ENCODE data around the gene CACNA1C.
"Not testable (repeated sequence)": the region's sequence is repeated elsewhere in the genome, so short reads cannot be mapped to it uniquely, and the experiment has no call there.

The CACNA1C gene

DNA sequence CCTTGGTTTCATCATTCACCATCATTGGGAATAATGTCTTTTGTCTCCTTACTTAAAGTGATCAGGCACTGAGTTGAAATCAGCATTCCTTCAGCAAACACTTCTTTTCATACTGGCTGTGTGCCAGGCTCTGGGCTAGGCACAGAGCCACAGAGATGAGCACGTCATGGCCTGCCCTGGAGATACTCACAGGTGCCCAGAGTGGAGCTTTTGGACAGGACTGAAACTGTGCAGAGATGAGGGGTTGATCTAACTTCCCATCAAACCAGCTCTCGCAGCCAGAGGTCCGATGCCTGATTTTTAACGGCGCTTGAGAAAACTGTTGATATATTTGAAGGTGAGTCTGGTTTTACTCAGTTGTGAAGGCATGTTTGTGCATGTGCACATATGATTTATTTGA, 43.1 kb downstream of the CACNA1C start:
- H3K4me3 ChIP-seq (ENCODE audit: low read length in 2 of 2), result peak overlapping the region in 1 of 2 donors; percentile 54
- peaks cover 69% of the 10 kb centered on the region for H3K4me1 ChIP-seq (ENCODE audit: control insufficient read depth, insufficient read depth, low read length)
- H3K27ac ChIP-seq (ENCODE audit: low read length), result peak overlapping the region; percentile 96
- H3K27me3 ChIP-seq (ENCODE audit: control insufficient read depth in 1 of 2, insufficient read depth in 2 of 2, low read length in 2 of 2), result no peaks in the 10 kb centered on the region
- no peaks in the 10 kb centered on the region for H3K9me3 ChIP-seq (ENCODE audit: control insufficient read depth in 2 of 2, low read length in 2 of 2)
- H3K9ac ChIP-seq (ENCODE audit: low read length in 2 of 2), result peak overlapping the region; percentile 55 to 71
- no peaks in the 10 kb centered on the region for H3K36me3 ChIP-seq (ENCODE audit: control insufficient read depth in 2 of 2, insufficient read depth in 2 of 2, low read length in 2 of 2)

GRCh38 chr12:2097617-2098016, 44.8 kb downstream of the CACNA1C start:
- no peaks in the 10 kb centered on the region for H3K36me3 ChIP-seq (ENCODE audit: control insufficient read depth in 2 of 2, insufficient read depth in 2 of 2, low read length in 2 of 2)
- H3K4me1 ChIP-seq (ENCODE audit: control insufficient read depth, insufficient read depth, low read length), result peaks cover 71% of the 10 kb centered on the region
- H3K9ac ChIP-seq (ENCODE audit: low read length in 2 of 2), result peak overlapping the region in 1 of 2 donors; percentile 32
- no peaks in the 10 kb centered on the region for H3K27me3 ChIP-seq (ENCODE audit: control insufficient read depth in 1 of 2, insufficient read depth in 2 of 2, low read length in 2 of 2)
- peak overlapping the region; percentile 49 for H3K27ac ChIP-seq (ENCODE audit: low read length)
- H3K4me3 ChIP-seq (ENCODE audit: low read length in 2 of 2), result no peak overlapping the region
- no peaks in the 10 kb centered on the region for H3K9me3 ChIP-seq (ENCODE audit: control insufficient read depth in 2 of 2, low read length in 2 of 2)

DNA sequence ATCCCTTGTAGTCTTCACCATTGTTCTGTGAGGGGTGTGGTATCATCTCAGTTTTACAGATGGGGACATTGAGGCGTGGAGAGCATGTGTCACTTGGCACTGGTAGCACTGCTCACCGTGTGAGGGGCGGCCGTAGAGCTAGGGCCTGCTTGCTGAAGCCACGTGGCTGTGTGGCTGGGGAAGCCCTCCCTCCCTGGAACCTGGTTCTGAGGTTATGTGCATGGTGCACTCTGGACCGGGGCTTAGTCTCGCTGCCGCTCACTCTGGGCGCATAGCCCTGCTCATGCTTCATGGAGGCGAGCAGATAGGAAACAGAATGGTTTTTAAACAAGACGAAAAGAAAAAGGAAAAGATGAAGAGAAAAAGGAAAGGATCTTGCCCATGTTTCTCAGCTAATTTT, 46.1 kb downstream of the CACNA1C start:
- Histone ChIP-seq H3K27me3 (ENCODE audit: control insufficient read depth in 1 of 2, insufficient read depth in 2 of 2, low read length in 2 of 2) (no peaks in the 10 kb centered on the region), H3K9ac (ENCODE audit: low read length in 2 of 2) (no peak overlapping the region), H3K4me1 (ENCODE audit: control insufficient read depth, insufficient read depth, low read length) (peaks cover 59% of the 10 kb centered on the region), H3K9me3 (ENCODE audit: control insufficient read depth in 2 of 2, low read length in 2 of 2) (no peaks in the 10 kb centered on the region), H3K36me3 (ENCODE audit: control insufficient read depth in 2 of 2, insufficient read depth in 2 of 2, low read length in 2 of 2) (no peaks in the 10 kb centered on the region), H3K27ac (ENCODE audit: low read length) (peak overlapping the region; percentile 66), H3K4me3 (ENCODE audit: low read length in 2 of 2) (peak overlapping the region in 1 of 2 donors; percentile 47)

DNA sequence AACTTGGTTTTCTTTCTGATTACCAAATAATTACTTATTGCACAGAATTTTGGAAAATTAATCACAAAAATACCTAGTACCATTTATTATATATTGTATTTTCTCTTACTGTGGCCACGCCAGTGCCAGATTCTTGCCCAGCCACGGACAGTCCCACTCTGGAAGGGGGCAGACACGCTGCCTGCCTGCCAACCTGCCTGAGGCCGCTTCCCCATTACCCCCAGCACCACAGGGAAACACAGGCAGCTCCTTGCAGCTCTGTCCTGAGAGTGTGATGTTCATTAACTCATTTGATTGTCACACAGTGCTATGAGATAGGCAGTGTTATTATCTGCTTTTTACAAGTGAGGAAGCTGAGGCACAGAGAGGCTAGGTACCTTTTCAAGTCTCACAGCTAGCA, 46.8 kb downstream of the CACNA1C start:
- H3K27ac ChIP-seq (ENCODE audit: low read length), result peak overlapping the region; percentile 66
- H3K9me3 ChIP-seq (ENCODE audit: control insufficient read depth in 2 of 2, low read length in 2 of 2), result no peaks in the 10 kb centered on the region
- no peaks in the 10 kb centered on the region for H3K36me3 ChIP-seq (ENCODE audit: control insufficient read depth in 2 of 2, insufficient read depth in 2 of 2, low read length in 2 of 2)
- no peaks in the 10 kb centered on the region for H3K27me3 ChIP-seq (ENCODE audit: control insufficient read depth in 1 of 2, insufficient read depth in 2 of 2, low read length in 2 of 2)
- H3K9ac ChIP-seq (ENCODE audit: low read length in 2 of 2), result no peak overlapping the region
- H3K4me1 ChIP-seq (ENCODE audit: control insufficient read depth, insufficient read depth, low read length), result peaks cover 51% of the 10 kb centered on the region
- no peak overlapping the region for H3K4me3 ChIP-seq (ENCODE audit: low read length in 2 of 2)

GRCh38 chr12:2101359-2101758, 48.6 kb downstream of the CACNA1C start:
- H3K9ac ChIP-seq (ENCODE audit: low read length in 2 of 2), result no peak overlapping the region
- H3K36me3 ChIP-seq (ENCODE audit: control insufficient read depth in 2 of 2, insufficient read depth in 2 of 2, low read length in 2 of 2), result no peaks in the 10 kb centered on the region
- H3K27me3 ChIP-seq (ENCODE audit: control insufficient read depth in 1 of 2, insufficient read depth in 2 of 2, low read length in 2 of 2), result no peaks in the 10 kb centered on the region
- peak overlapping the region; percentile 64 for H3K27ac ChIP-seq (ENCODE audit: low read length)
- peaks cover 37% of the 10 kb centered on the region for H3K4me1 ChIP-seq (ENCODE audit: control insufficient read depth, insufficient read depth, low read length)
- H3K4me3 ChIP-seq (ENCODE audit: low read length in 2 of 2), result no peak overlapping the region
- no peaks in the 10 kb centered on the region for H3K9me3 ChIP-seq (ENCODE audit: control insufficient read depth in 2 of 2, low read length in 2 of 2)

- no peaks in the 10 kb centered on the region for H3K36me3 ChIP-seq (ENCODE audit: control insufficient read depth in 2 of 2, insufficient read depth in 2 of 2, low read length in 2 of 2)
- H3K9ac ChIP-seq (ENCODE audit: low read length in 2 of 2), result no peak overlapping the region
- no peaks in the 10 kb centered on the region for H3K9me3 ChIP-seq (ENCODE audit: control insufficient read depth in 2 of 2, low read length in 2 of 2)
- H3K4me1 ChIP-seq (ENCODE audit: control insufficient read depth, insufficient read depth, low read length), result peaks cover 37% of the 10 kb centered on the region
- H3K27me3 ChIP-seq (ENCODE audit: control insufficient read depth in 1 of 2, insufficient read depth in 2 of 2, low read length in 2 of 2), result no peaks in the 10 kb centered on the region
- H3K27ac ChIP-seq (ENCODE audit: low read length), result peak overlapping the region; percentile 64
- no peak overlapping the region for H3K4me3 ChIP-seq (ENCODE audit: low read length in 2 of 2)
Measured at GRCh38 chr12:2101771-2102170, 49.0 kb downstream of the CACNA1C start.

DNA sequence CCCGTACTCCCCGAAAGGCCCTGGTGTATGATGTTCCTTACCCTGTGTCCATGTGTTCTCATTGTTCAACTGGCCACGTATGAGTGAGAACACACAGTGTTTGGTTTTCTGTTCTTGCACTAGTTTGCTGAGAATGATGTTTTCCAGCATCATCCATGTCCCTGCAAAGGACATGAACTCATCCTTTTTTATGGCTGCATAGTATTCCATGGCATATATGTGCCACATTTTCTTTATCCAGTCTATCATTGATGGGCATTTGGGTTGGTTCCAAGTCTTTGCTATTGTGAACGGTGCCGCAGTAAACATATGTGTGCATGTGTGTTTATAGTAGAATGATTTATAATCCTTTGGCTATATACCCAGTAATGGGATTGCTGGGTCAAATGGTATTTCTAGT, 49.9 kb downstream of the CACNA1C start:
- H3K4me3 ChIP-seq (ENCODE audit: low read length in 2 of 2); H3K36me3 ChIP-seq (ENCODE audit: control insufficient read depth in 2 of 2, insufficient read depth in 2 of 2, low read length in 2 of 2); H3K9ac ChIP-seq (ENCODE audit: low read length in 2 of 2); H3K9me3 ChIP-seq (ENCODE audit: control insufficient read depth in 2 of 2, low read length in 2 of 2); H3K27ac ChIP-seq (ENCODE audit: low read length); H3K27me3 ChIP-seq (ENCODE audit: control insufficient read depth in 1 of 2, insufficient read depth in 2 of 2, low read length in 2 of 2): not testable (repeated sequence)
- peaks cover 35% of the 10 kb centered on the region for H3K4me1 ChIP-seq (ENCODE audit: control insufficient read depth, insufficient read depth, low read length)

GRCh38 chr12:2105387-2105786, 52.6 kb downstream of the CACNA1C start:
- not testable (repeated sequence) for H3K9ac ChIP-seq (ENCODE audit: low read length in 2 of 2); H3K9me3 ChIP-seq (ENCODE audit: control insufficient read depth in 2 of 2, low read length in 2 of 2); H3K4me3 ChIP-seq (ENCODE audit: low read length in 2 of 2); H3K27ac ChIP-seq (ENCODE audit: low read length); H3K27me3 ChIP-seq (ENCODE audit: control insufficient read depth in 1 of 2, insufficient read depth in 2 of 2, low read length in 2 of 2); H3K36me3 ChIP-seq (ENCODE audit: control insufficient read depth in 2 of 2, insufficient read depth in 2 of 2, low read length in 2 of 2)
- peaks cover 32% of the 10 kb centered on the region for H3K4me1 ChIP-seq (ENCODE audit: control insufficient read depth, insufficient read depth, low read length)

DNA sequence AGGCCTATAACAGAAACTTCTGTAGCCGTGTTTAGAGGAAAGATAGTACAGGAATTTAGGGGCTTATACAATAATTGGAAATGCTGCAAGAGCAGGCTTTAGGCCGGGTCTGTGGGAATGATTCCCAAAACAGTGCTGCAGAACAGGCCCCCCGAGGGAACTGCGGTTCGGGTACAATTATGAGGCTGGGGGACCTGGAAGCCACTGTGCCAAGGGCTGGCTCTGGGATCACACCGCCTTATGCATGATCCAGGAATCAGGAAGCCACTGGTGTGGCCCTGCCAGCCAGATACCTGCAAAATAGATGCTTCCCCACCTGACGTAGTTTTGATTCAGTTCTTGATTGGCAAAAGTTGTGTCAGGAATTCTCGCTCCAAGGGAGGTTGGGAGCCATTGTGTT, 55.4 kb downstream of the CACNA1C start:
- H3K9ac ChIP-seq (ENCODE audit: low read length in 2 of 2), result no peak overlapping the region
- H3K9me3 ChIP-seq (ENCODE audit: control insufficient read depth in 2 of 2, low read length in 2 of 2), result no peaks in the 10 kb centered on the region
- no peak overlapping the region for H3K27ac ChIP-seq (ENCODE audit: low read length)
- H3K4me1 ChIP-seq (ENCODE audit: control insufficient read depth, insufficient read depth, low read length), result peaks cover 42% of the 10 kb centered on the region
- H3K27me3 ChIP-seq (ENCODE audit: control insufficient read depth in 1 of 2, insufficient read depth in 2 of 2, low read length in 2 of 2), result no peaks in the 10 kb centered on the region
- no peak overlapping the region for H3K4me3 ChIP-seq (ENCODE audit: low read length in 2 of 2)
- no peaks in the 10 kb centered on the region for H3K36me3 ChIP-seq (ENCODE audit: control insufficient read depth in 2 of 2, insufficient read depth in 2 of 2, low read length in 2 of 2)

DNA sequence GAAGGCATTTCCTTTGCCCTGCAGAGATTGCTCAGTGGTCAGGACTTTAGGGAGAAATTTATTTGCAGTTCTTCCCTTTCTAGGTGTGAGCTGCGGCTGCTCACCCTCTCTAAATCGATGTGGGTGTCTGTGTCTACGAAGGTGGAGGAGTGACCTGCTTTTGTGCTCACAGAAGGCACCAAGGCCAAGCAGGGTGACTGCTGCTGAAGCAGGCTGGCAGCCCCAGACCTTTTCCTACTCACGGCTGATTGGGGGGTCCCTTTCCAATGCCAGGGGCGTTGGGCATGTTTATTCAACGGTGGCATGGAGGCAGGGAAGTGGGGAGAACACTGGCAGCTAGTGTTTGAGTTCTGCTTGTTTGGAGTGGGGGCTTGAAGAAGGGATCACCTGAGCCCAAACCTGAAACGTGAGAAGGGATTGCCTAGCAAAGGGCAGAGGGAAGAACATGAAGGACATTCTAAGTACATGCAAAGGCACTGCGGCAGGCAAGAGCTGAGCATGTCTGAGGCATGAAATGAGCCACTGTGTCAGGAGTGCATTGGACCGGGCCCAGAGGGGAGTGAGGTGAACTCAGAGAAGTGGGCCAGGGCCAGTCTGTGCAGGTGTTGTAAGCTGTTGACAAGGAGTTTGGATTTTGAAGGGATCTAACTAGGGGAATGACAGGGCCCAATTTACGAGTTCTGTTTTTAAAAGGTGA, 56.3 kb downstream of the CACNA1C start:
- H3K27ac ChIP-seq (ENCODE audit: low read length), result no peak overlapping the region
- H3K9me3 ChIP-seq (ENCODE audit: control insufficient read depth in 2 of 2, low read length in 2 of 2), result no peaks in the 10 kb centered on the region
- no peak overlapping the region for H3K9ac ChIP-seq (ENCODE audit: low read length in 2 of 2)
- peaks cover 48% of the 10 kb centered on the region for H3K4me1 ChIP-seq (ENCODE audit: control insufficient read depth, insufficient read depth, low read length)
- no peaks in the 10 kb centered on the region for H3K27me3 ChIP-seq (ENCODE audit: control insufficient read depth in 1 of 2, insufficient read depth in 2 of 2, low read length in 2 of 2)
- no peak overlapping the region for H3K4me3 ChIP-seq (ENCODE audit: low read length in 2 of 2)
- no peaks in the 10 kb centered on the region for H3K36me3 ChIP-seq (ENCODE audit: control insufficient read depth in 2 of 2, insufficient read depth in 2 of 2, low read length in 2 of 2)

DNA sequence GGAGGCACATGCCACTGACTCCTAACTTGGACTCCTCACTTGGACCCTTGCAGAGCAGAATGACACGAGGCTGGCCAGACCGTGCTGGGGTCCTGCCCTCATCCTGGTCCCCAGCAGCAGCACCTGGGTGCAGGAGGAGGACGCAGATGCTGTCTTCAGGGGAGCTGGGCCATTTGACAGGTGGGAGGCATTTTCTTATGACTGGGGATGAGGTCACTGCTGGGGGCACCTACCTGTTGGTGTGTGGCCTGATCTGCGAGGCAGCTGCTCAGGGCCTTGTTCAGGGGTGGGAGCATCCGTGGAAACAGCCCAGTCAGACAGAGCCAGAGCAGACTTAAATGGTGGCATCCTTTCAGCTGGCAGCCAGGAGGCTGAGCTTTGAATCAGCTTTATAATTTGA, 57.3 kb downstream of the CACNA1C start:
- Histone ChIP-seq H3K9ac (ENCODE audit: low read length in 2 of 2) (no peak overlapping the region), H3K27me3 (ENCODE audit: control insufficient read depth in 1 of 2, insufficient read depth in 2 of 2, low read length in 2 of 2) (no peaks in the 10 kb centered on the region), H3K9me3 (ENCODE audit: control insufficient read depth in 2 of 2, low read length in 2 of 2) (no peaks in the 10 kb centered on the region), H3K36me3 (ENCODE audit: control insufficient read depth in 2 of 2, insufficient read depth in 2 of 2, low read length in 2 of 2) (no peaks in the 10 kb centered on the region), H3K27ac (ENCODE audit: low read length) (no peak overlapping the region), H3K4me1 (ENCODE audit: control insufficient read depth, insufficient read depth, low read length) (peaks cover 46% of the 10 kb centered on the region), H3K4me3 (ENCODE audit: low read length in 2 of 2) (no peak overlapping the region)
